HepG2 (cell line): ENCODE results near the gene NCOA5. TPM values are rescaled to one million over a fixed set of nuclear protein-coding genes. Genes with fewer than 3 reads are reported as not detected.

Experiments
- ARNTL ChIP-seq: sonication (generic); formaldehyde crosslinking; IDR thresholded peaks from 2 replicates; pipeline ENCODE4 v1.4.0; 2020; ENCODE audit warnings: mild to moderate bottlenecking, missing genetic modification reagents
- CCDC6 ChIP-seq: sonication (generic); formaldehyde crosslinking; IDR thresholded peaks from 2 replicates; pipeline ENCODE4 v1.8.1; 2022; ENCODE audit warnings: mild to moderate bottlenecking, missing genetic modification reagents, moderate library complexity
- EP300 ChIP-seq, 3 experiments: sonication (generic) in 1 of 3; formaldehyde crosslinking in 1 of 3; IDR thresholded peaks; 2 replicates each; pipeline versions ENCODE4 v1.5.1 to v1.6.1; 2011 to 2020; ENCODE audit warnings: low read depth in 2 of 3, low read length in 2 of 3, borderline replicate concordance in 1 of 3, improper control_type of control experiment in 1 of 3, mild to moderate bottlenecking in 1 of 3, missing genetic modification reagents in 1 of 3, moderate library complexity in 1 of 3
- ESRRA ChIP-seq: sonication (generic); formaldehyde crosslinking; IDR thresholded peaks from 2 replicates; pipeline ENCODE4 v1.5.1; 2020; ENCODE audit warnings: mild to moderate bottlenecking, low read depth, missing genetic modification reagents
- FOXA3 ChIP-seq: IDR thresholded peaks from 2 replicates; pipeline ENCODE4 v1.6.1; 2016; ENCODE audit warnings: missing genetic modification reagents, missing compliant biosample characterization
- KDM2A ChIP-seq: sonication (generic); formaldehyde crosslinking; IDR thresholded peaks from 2 replicates; pipeline ENCODE4 v1.4.0; 2020; ENCODE audit warnings: low read depth, missing genetic modification reagents, borderline replicate concordance
- MTF1 ChIP-seq: sonication (generic); formaldehyde crosslinking; IDR thresholded peaks from 2 replicates; pipeline ENCODE4 v1.5.0; 2020; ENCODE audit warnings: missing genetic modification reagents
- MXD1 ChIP-seq: sonication (generic); formaldehyde crosslinking; IDR thresholded peaks from 2 replicates; pipeline ENCODE4 v1.4.0; 2020; ENCODE audit warnings: mild to moderate bottlenecking, missing genetic modification reagents
- RAD21 ChIP-seq: fragments of 450-650 bp; formaldehyde crosslinking; IDR thresholded peaks from 2 replicates; pipeline ENCODE4 v1.5.0; 2020; ENCODE audit warnings: mild to moderate bottlenecking
- RCOR2 ChIP-seq: IDR thresholded peaks from 2 replicates; pipeline ENCODE4 v1.6.1; 2016; ENCODE audit warnings: missing biosample characterization, missing genetic modification reagents
- RXRB ChIP-seq: IDR thresholded peaks from 2 replicates; pipeline ENCODE4 v1.6.1; 2016; ENCODE audit warnings: borderline replicate concordance, missing genetic modification reagents, missing compliant biosample characterization
- SATB2 ChIP-seq: sonication (generic); formaldehyde crosslinking; IDR thresholded peaks from 2 replicates; pipeline ENCODE4 v1.5.0; 2020; ENCODE audit warnings: missing genetic modification reagents
- SKI ChIP-seq: fragments of 450-650 bp; IDR thresholded peaks from one replicate; pipeline ENCODE4 v1.6.1; 2018; ENCODE audit warnings: mild to moderate bottlenecking; ENCODE audit not compliant: partially characterized antibody
- TEAD3 ChIP-seq: optimal IDR thresholded peaks from 2 replicates; pipeline ENCODE3; 2016; ENCODE audit warnings: borderline replicate concordance
- WIZ ChIP-seq: sonication (generic); formaldehyde crosslinking; IDR thresholded peaks from 2 replicates; pipeline ENCODE4 v1.5.1; 2020; ENCODE audit warnings: mild to moderate bottlenecking, missing genetic modification reagents
- ZFP62 ChIP-seq: sonication (generic); formaldehyde crosslinking; IDR thresholded peaks from 2 replicates; pipeline ENCODE4 v1.4.0; 2020; ENCODE audit warnings: missing genetic modification reagents
- ZNF20 ChIP-seq: sonication (generic); formaldehyde crosslinking; IDR thresholded peaks from 2 replicates; pipeline ENCODE4 v1.4.0; 2020; ENCODE audit warnings: mild to moderate bottlenecking, moderate library complexity, missing genetic modification reagents
- ZNF256 ChIP-seq: sonication (generic); formaldehyde crosslinking; conservative IDR thresholded peaks from 2 replicates; pipeline ENCODE4 v1.4.0; 2020; ENCODE audit warnings: missing genetic modification reagents
- ZNF367 ChIP-seq: sonication (generic); formaldehyde crosslinking; IDR thresholded peaks from 2 replicates; pipeline ENCODE4 v1.4.0; 2020; ENCODE audit warnings: missing genetic modification reagents, borderline replicate concordance
- ZNF615 ChIP-seq: sonication (generic); formaldehyde crosslinking; IDR thresholded peaks from 2 replicates; pipeline ENCODE4 v1.5.0; 2020; ENCODE audit warnings: mild to moderate bottlenecking, missing genetic modification reagents, borderline replicate concordance
- ZNF674 ChIP-seq: sonication (generic); formaldehyde crosslinking; IDR thresholded peaks from 2 replicates; pipeline ENCODE4 v1.5.0; 2020; ENCODE audit warnings: low read depth, mild to moderate bottlenecking, missing genetic modification reagents
- ZNF850 ChIP-seq: sonication (generic); formaldehyde crosslinking; conservative IDR thresholded peaks from 2 replicates; pipeline ENCODE4 v1.9.0; 2021; ENCODE audit warnings: mild to moderate bottlenecking, missing genetic modification reagents
- polyA plus RNA-seq, 8 experiments: library from polyadenylated mRNA; depleted of rRNA in 3 of 8; stranded (reverse) in 7 of 8; unstranded in 1 of 8; fragments of >200 nt; fragmentation: Illumina TruSeq in 4 of 8; extraction: Trizol in 4 of 8; gene quantifications; 2 replicates each; pipeline versions ENCODE4 v1.2.1 to v1.2.3, GENCODE V29; 2011 to 2016; ENCODE audit warnings: low read depth in 4 of 8, missing spikeins in 1 of 8, mixed read lengths in 1 of 8; ENCODE audit not compliant: insufficient read depth in 1 of 8
- total RNA-seq, 5 experiments: library from RNA; depleted of rRNA; stranded (reverse); fragments of >200 nt; fragmentation: Illumina TruSeq; extraction: Trizol; gene quantifications; 2 replicates each; pipeline ENCODE4 v1.2.3, GENCODE V29; 2016; ENCODE audit warnings: low read depth in 1 of 5
- TF ChIP-seq, protein P1 (sequence below): sonication (generic); formaldehyde crosslinking; IDR thresholded peaks from 2 replicates; pipeline ENCODE4 v1.4.0; 2020; ENCODE audit warnings: missing genetic modification reagents
- TF ChIP-seq, protein P2 (sequence below): sonication (generic); formaldehyde crosslinking; IDR thresholded peaks from 2 replicates; pipeline ENCODE4 v1.8.0; 2022; ENCODE audit warnings: mild to moderate bottlenecking, missing genetic modification reagents, borderline replicate concordance
- TF ChIP-seq, protein P3 (sequence below): sonication (generic); formaldehyde crosslinking; IDR thresholded peaks from 2 replicates; pipeline ENCODE4 v1.5.1; 2020; ENCODE audit warnings: missing genetic modification reagents, mild to moderate bottlenecking, borderline replicate concordance

NCOA5 gene
- total and polyA plus RNA-seq, 2 of the 13 experiments (the other 11 are each of a cell fraction or from before 2014, with no cell fraction given), result 16.5 to 28.4 TPM

DNA sequence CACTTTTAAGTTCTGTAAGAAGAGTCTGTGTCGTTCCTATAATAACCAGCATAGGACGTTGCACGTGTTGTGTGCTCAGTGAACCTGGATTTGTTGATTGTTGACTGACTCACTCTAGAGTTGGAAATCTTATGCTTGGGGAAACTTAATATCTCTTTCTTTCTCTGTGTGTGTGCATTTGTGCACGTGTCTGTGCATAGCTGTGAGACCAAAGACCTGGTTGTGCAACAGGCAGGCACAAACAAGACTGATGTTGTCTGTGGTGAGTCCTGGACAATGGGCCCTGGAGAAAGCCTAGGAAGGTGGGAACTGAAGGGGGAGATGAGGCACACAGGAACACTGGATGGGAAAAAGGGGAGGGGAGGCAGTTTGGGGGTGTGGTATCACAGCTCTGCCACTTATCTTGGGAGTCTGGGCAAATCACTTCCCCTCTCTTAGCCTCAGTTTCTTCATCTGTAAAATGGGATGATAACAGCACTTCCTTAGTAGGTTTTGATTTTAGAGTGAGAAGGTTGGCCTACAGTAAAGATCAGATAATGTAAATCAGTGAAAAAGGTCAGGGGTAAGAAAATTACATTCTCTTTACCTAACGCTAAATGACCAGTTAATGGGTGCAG, 36.8 kb upstream of the NCOA5 start (continued):
- TF ChIP-seq ZNF615 (CRISPR knock-in tag), result no peak
- no peak for TF ChIP-seq KDM2A (CRISPR knock-in tag)
- peak in 1 of 2 experiments; percentile 37; a peak in 1 of 4 replicates for TF ChIP-seq EP300 (IDR thresholded peaks at IDR 0.05; ENCODE audit: low read depth in 2 of 2, low read length in 2 of 2)
- TF ChIP-seq EP300 (CRISPR knock-in tag; IDR thresholded peaks at IDR 0.05; ENCODE audit: borderline replicate concordance), result no peak
- no peak for TF ChIP-seq ZNF256 (CRISPR knock-in tag)
- TF ChIP-seq, protein P1, sequence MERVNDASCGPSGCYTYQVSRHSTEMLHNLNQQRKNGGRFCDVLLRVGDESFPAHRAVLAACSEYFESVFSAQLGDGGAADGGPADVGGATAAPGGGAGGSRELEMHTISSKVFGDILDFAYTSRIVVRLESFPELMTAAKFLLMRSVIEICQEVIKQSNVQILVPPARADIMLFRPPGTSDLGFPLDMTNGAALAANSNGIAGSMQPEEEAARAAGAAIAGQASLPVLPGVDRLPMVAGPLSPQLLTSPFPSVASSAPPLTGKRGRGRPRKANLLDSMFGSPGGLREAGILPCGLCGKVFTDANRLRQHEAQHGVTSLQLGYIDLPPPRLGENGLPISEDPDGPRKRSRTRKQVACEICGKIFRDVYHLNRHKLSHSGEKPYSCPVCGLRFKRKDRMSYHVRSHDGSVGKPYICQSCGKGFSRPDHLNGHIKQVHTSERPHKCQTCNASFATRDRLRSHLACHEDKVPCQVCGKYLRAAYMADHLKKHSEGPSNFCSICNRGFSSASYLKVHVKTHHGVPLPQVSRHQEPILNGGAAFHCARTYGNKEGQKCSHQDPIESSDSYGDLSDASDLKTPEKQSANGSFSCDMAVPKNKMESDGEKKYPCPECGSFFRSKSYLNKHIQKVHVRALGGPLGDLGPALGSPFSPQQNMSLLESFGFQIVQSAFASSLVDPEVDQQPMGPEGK, result no peak
- no peak for TF ChIP-seq RAD21 (CRISPR knock-in tag)
- TF ChIP-seq, protein P2, sequence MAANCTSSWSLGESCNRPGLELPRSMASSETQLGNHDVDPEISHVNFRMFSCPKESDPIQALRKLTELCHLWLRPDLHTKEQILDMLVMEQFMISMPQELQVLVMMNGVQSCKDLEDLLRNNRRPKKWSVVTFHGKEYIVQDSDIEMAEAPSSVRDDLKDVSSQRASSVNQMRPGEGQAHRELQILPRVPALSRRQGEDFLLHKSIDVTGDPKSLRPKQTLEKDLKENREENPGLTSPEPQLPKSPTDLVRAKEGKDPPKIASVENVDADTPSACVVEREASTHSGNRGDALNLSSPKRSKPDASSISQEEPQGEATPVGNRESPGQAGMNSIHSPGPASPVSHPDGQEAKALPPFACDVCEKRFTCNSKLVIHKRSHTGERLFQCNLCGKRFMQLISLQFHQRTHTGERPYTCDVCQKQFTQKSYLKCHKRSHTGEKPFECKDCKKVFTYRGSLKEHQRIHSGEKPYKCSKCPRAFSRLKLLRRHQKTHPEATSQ (CRISPR knock-in tag), result no peak
- TF ChIP-seq ARNTL (CRISPR knock-in tag), result peak; percentile 84
- TF ChIP-seq ZFP62 (CRISPR knock-in tag), result no peak
- TF ChIP-seq MTF1 (CRISPR knock-in tag), result no peak
- 0 out of 2 replicates have a peak, but pooled peaks have one; percentile 16 for TF ChIP-seq FOXA3 (CRISPR knock-in tag)
- no peak for TF ChIP-seq SATB2
- no peak for TF ChIP-seq ZNF20
- TF ChIP-seq, protein P3, sequence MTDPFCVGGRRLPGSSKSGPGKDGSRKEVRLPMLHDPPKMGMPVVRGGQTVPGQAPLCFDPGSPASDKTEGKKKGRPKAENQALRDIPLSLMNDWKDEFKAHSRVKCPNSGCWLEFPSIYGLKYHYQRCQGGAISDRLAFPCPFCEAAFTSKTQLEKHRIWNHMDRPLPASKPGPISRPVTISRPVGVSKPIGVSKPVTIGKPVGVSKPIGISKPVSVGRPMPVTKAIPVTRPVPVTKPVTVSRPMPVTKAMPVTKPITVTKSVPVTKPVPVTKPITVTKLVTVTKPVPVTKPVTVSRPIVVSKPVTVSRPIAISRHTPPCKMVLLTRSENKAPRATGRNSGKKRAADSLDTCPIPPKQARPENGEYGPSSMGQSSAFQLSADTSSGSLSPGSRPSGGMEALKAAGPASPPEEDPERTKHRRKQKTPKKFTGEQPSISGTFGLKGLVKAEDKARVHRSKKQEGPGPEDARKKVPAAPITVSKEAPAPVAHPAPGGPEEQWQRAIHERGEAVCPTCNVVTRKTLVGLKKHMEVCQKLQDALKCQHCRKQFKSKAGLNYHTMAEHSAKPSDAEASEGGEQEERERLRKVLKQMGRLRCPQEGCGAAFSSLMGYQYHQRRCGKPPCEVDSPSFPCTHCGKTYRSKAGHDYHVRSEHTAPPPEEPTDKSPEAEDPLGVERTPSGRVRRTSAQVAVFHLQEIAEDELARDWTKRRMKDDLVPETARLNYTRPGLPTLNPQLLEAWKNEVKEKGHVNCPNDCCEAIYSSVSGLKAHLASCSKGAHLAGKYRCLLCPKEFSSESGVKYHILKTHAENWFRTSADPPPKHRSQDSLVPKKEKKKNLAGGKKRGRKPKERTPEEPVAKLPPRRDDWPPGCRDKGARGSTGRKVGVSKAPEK (CRISPR knock-in tag), result no peak
- TF ChIP-seq SKI, result no peak
- TF ChIP-seq TEAD3 (CRISPR knock-in tag), result peak; percentile 59
- no peak for TF ChIP-seq ZNF674 (CRISPR knock-in tag)
- TF ChIP-seq MXD1 (CRISPR knock-in tag), result no peak
- TF ChIP-seq WIZ (CRISPR knock-in tag), result no peak
- TF ChIP-seq ZNF367, result no peak
- no peak for TF ChIP-seq ZNF850 (CRISPR knock-in tag)
- no peak for TF ChIP-seq RXRB (CRISPR knock-in tag)
- TF ChIP-seq CCDC6, result no peak
- TF ChIP-seq ESRRA (CRISPR knock-in tag), result no peak
- peak; percentile 78; the same call in 1 of the 2 replicates for TF ChIP-seq RCOR2 (CRISPR knock-in tag)
